ENCODE measurements around the gene ARHGEF5.

The ARHGEF5 gene

DNA sequence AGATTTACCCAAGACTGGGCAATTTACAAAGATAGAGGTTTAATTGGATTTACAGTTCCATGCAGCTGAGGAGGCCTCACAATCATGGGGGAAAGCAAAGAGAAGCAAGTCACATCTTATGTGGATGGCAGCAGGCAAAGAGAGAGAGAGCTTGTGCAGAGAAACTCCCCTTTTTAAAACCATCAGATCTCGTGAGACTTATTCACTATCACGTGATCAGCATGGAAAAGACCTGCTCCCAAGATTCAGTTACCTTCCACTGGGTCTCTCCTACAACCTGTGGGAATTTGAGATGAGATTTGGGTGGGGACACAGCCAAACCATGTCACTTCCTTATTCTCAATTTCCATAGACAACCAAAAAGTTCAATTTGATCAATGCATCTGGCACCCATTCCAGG is 73.2 kb downstream of the ARHGEF5 start:
- H3K36me3 ChIP-seq (replicated peaks; ENCODE audit: low read depth, low read length), result no peaks in the 10 kb centered on the region
- H3K4me2 ChIP-seq (ENCODE audit: low read length), result no peak overlapping the region
- H3K4me3 ChIP-seq (ENCODE audit: low read length), result no peak overlapping the region
- no peaks in the 10 kb centered on the region for H3K9me3 ChIP-seq (ENCODE audit: insufficient read depth, low read length)
- no peaks in the 10 kb centered on the region for H3K4me1 ChIP-seq (ENCODE audit: low read length)
- H3K9ac ChIP-seq (ENCODE audit: low read length), result no peak overlapping the region
- H3K27ac ChIP-seq (ENCODE audit: low read length), result no peak overlapping the region
- no peaks in the 10 kb centered on the region for H3K27me3 ChIP-seq (ENCODE audit: low read depth, low read length)
- H4K20me1 ChIP-seq (ENCODE audit: insufficient read depth, low read length), result no peaks in the 10 kb centered on the region
- H2AFZ ChIP-seq (ENCODE audit: low read depth, low read length), result no peak overlapping the region
- TF ChIP-seq EZH2phosphoT487 (IDR thresholded peaks at IDR 0.05; ENCODE audit: low read depth), result no peak
- TF ChIP-seq, protein P1, sequence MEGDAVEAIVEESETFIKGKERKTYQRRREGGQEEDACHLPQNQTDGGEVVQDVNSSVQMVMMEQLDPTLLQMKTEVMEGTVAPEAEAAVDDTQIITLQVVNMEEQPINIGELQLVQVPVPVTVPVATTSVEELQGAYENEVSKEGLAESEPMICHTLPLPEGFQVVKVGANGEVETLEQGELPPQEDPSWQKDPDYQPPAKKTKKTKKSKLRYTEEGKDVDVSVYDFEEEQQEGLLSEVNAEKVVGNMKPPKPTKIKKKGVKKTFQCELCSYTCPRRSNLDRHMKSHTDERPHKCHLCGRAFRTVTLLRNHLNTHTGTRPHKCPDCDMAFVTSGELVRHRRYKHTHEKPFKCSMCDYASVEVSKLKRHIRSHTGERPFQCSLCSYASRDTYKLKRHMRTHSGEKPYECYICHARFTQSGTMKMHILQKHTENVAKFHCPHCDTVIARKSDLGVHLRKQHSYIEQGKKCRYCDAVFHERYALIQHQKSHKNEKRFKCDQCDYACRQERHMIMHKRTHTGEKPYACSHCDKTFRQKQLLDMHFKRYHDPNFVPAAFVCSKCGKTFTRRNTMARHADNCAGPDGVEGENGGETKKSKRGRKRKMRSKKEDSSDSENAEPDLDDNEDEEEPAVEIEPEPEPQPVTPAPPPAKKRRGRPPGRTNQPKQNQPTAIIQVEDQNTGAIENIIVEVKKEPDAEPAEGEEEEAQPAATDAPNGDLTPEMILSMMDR (IDR thresholded peaks at IDR 0.05; ENCODE audit: low read depth, low read length), result no peak
- H3K79me2 ChIP-seq (ENCODE audit: low read length), result no peaks in the 10 kb centered on the region
